Measurements from ENCODE around the gene FBXO9. TPM values are rescaled to one million over a fixed set of nuclear protein-coding genes. Genes with fewer than 3 reads are reported as not detected.

Gene FBXO9
- total and polyA plus RNA-seq, 2 of the 8 experiments (the other 6 are each of a cell fraction or from before 2014, with no cell fraction given), result 41.3 to 50.9 TPM

DNA sequence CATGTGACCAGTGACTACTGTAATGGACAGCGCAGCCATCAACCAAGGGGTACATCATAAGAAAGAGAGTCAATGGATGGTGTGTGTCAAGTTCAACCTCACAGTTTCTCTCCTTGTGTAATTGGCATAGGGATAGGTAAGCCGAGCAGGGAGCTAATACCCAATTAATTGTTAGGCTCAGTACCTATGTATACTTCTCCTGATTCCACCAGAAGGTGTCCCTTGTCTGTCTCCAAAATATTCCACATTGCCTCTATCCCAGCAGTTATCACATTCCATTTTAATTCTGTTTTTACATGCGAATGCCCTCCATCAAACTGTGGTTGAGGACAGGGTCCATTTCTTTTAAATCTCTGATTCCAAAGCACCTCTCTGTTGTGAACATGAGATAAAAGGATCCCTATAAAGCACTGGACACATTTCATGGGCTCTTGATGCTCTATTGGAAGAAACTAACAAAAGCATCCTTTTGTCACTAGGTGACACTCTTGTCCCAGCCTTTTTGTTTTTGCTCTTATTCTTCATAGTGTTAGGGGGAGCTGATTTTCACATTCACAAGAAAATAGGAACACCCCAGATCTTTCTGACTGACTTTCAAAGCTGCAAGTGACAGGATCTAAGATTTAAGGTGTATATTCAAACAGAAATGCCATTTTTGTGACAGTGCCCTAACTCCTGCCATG lies 38.9 kb downstream of the FBXO9 start (continued):
- TF ChIP-seq, protein P1, sequence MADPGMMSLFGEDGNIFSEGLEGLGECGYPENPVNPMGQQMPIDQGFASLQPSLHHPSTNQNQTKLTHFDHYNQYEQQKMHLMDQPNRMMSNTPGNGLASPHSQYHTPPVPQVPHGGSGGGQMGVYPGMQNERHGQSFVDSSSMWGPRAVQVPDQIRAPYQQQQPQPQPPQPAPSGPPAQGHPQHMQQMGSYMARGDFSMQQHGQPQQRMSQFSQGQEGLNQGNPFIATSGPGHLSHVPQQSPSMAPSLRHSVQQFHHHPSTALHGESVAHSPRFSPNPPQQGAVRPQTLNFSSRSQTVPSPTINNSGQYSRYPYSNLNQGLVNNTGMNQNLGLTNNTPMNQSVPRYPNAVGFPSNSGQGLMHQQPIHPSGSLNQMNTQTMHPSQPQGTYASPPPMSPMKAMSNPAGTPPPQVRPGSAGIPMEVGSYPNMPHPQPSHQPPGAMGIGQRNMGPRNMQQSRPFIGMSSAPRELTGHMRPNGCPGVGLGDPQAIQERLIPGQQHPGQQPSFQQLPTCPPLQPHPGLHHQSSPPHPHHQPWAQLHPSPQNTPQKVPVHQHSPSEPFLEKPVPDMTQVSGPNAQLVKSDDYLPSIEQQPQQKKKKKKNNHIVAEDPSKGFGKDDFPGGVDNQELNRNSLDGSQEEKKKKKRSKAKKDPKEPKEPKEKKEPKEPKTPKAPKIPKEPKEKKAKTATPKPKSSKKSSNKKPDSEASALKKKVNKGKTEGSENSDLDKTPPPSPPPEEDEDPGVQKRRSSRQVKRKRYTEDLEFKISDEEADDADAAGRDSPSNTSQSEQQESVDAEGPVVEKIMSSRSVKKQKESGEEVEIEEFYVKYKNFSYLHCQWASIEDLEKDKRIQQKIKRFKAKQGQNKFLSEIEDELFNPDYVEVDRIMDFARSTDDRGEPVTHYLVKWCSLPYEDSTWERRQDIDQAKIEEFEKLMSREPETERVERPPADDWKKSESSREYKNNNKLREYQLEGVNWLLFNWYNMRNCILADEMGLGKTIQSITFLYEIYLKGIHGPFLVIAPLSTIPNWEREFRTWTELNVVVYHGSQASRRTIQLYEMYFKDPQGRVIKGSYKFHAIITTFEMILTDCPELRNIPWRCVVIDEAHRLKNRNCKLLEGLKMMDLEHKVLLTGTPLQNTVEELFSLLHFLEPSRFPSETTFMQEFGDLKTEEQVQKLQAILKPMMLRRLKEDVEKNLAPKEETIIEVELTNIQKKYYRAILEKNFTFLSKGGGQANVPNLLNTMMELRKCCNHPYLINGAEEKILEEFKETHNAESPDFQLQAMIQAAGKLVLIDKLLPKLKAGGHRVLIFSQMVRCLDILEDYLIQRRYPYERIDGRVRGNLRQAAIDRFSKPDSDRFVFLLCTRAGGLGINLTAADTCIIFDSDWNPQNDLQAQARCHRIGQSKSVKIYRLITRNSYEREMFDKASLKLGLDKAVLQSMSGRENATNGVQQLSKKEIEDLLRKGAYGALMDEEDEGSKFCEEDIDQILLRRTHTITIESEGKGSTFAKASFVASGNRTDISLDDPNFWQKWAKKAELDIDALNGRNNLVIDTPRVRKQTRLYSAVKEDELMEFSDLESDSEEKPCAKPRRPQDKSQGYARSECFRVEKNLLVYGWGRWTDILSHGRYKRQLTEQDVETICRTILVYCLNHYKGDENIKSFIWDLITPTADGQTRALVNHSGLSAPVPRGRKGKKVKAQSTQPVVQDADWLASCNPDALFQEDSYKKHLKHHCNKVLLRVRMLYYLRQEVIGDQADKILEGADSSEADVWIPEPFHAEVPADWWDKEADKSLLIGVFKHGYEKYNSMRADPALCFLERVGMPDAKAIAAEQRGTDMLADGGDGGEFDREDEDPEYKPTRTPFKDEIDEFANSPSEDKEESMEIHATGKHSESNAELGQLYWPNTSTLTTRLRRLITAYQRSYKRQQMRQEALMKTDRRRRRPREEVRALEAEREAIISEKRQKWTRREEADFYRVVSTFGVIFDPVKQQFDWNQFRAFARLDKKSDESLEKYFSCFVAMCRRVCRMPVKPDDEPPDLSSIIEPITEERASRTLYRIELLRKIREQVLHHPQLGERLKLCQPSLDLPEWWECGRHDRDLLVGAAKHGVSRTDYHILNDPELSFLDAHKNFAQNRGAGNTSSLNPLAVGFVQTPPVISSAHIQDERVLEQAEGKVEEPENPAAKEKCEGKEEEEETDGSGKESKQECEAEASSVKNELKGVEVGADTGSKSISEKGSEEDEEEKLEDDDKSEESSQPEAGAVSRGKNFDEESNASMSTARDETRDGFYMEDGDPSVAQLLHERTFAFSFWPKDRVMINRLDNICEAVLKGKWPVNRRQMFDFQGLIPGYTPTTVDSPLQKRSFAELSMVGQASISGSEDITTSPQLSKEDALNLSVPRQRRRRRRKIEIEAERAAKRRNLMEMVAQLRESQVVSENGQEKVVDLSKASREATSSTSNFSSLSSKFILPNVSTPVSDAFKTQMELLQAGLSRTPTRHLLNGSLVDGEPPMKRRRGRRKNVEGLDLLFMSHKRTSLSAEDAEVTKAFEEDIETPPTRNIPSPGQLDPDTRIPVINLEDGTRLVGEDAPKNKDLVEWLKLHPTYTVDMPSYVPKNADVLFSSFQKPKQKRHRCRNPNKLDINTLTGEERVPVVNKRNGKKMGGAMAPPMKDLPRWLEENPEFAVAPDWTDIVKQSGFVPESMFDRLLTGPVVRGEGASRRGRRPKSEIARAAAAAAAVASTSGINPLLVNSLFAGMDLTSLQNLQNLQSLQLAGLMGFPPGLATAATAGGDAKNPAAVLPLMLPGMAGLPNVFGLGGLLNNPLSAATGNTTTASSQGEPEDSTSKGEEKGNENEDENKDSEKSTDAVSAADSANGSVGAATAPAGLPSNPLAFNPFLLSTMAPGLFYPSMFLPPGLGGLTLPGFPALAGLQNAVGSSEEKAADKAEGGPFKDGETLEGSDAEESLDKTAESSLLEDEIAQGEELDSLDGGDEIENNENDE (IDR thresholded peaks at IDR 0.05; ENCODE audit: insufficient replicate concordance, low read length), result no peak
